ENCODE data around the gene SYCN.

SYCN gene

DNA sequence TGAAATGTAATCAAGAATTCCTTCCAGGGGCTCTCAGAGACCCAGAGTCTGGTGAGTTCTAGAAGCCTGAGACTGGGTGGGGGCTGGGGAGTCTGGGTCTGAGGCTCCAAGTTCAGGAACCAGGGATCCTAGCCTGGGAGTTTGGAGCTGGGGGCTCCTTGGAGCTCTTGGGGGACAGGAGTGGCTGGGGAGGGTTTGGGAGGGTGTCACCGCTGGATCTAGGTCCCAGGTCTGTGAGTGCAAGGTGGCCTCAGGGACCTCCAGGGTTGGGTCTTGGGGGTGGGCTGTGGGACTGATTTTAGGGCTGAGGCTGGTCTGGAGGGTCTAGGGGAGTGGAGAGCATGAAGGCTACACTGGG, 1.1 kb downstream of the SYCN start:
- H3K36me3 ChIP-seq: no peaks in the 10 kb centered on the region
- no peak for TF ChIP-seq Cebpa-rat (IDR thresholded peaks at IDR 0.05)
- no peaks in the 10 kb centered on the region for H3K9me3 ChIP-seq

DNA sequence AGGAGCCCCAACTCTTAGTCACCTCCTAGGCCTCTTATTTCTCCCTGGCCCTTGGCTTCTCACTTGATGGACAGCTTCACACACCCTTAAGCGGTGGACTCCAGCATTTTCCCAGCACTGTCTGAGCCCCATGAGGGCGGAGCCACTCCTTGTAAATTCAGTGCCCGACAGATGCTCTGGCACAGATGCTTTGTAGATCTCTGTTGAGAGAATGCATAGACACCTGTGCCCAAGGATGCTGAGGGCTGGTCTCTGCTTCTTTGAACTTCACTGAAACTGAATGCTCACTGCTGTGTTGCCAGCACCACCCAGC, 3.3 kb downstream of the SYCN start:
- peaks cover 13% of the 10 kb centered on the region for H3K4me1 ChIP-seq
- H3K9me3 ChIP-seq: no peaks in the 10 kb centered on the region
- H3K27me3 ChIP-seq: peaks cover 59% of the 10 kb centered on the region
- no peak overlapping the region for H3K4me2 ChIP-seq
- H4K20me1 ChIP-seq: no peaks in the 10 kb centered on the region; the same call in 1 of the 2 replicates
- H3K4me3 ChIP-seq: no peak overlapping the region
- TF ChIP-seq Cebpa-rat (IDR thresholded peaks at IDR 0.05): no peak
- no peak overlapping the region for H3K27ac ChIP-seq
- H3K36me3 ChIP-seq: no peaks in the 10 kb centered on the region
- no peak overlapping the region for H3K9ac ChIP-seq

More for the DNA sequence above, 1.1 kb downstream of the SYCN start:
- Histone ChIP-seq H3K4me2 (no peak overlapping the region), H3K9ac (no peak overlapping the region), H3K4me1 (no peaks in the 10 kb centered on the region), H3K27me3 (peaks cover 37% of the 10 kb centered on the region), H4K20me1 (no peaks in the 10 kb centered on the region; the same call in 1 of the 2 replicates), H3K4me3 (no peak overlapping the region), H3K27ac (no peak overlapping the region)

DNA sequence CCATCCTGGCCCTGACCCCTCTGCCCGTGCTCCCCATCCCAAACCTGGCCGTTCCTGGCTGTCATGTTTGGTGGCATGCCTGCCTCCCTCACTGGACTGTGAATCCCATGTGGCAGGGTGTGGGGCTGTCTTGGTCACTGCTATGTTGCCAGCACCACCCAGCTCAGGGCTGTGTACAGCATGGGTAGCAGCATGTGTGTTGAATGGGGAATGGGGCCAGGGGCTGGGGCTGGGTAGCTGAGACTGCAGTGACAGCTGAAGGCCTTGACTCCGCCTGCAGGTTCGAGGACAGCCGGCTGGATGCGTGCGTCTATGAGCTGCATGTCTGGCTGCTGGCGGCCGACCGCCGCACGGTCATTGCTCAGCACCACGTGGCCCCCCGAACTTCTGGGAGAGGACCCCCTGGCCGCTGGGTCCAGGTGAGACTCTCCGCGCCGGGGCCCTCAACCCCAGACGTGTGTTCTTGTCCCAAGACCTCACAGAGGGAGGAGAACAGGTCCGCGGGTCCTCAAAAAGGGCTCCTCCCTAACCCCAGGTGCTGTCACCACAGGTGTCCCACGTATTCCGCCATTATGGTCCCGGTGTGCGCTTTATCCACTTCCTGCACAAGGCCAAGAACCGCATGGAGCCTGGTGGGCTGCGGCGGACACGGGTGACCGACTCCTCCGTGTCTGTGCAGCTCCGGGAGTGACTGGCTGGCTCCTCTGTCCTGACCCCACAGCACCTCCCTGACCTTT, 3.8 kb downstream of the SYCN start:
- no peak overlapping the region for H3K4me2 ChIP-seq
- H3K4me3 ChIP-seq: no peak overlapping the region
- H3K9ac ChIP-seq: no peak overlapping the region
- H3K36me3 ChIP-seq: no peaks in the 10 kb centered on the region
- no peak overlapping the region for H3K27ac ChIP-seq
- H3K9me3 ChIP-seq: no peaks in the 10 kb centered on the region
- no peaks in the 10 kb centered on the region; the same call in 1 of the 2 replicates for H4K20me1 ChIP-seq
- H3K4me1 ChIP-seq: peaks cover 18% of the 10 kb centered on the region
- peaks cover 65% of the 10 kb centered on the region for H3K27me3 ChIP-seq
- TF ChIP-seq Cebpa-rat (IDR thresholded peaks at IDR 0.05): no peak

DNA sequence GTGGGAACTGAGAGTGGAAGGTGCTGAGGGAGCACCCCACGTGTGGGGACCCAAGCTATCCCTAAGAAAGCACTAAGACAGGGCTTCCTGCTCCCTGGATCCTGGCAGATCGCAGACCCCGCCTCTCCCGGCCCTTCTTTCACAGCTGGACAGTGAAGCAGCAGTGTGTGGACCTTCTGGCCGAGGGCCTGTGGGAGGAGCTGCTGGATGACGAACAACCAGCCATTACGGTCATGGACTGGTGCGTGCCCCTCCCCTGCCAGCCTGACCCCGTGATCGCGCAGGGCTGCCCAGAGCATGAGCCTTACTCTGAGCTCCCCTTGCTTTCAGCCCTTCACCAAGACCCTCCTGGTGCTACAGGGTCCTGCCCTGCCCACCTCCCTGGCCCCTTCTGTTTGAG, 5.0 kb downstream of the SYCN start:
- H3K4me3 ChIP-seq: no peak overlapping the region
- H3K27me3 ChIP-seq: peaks cover 60% of the 10 kb centered on the region

DNA sequence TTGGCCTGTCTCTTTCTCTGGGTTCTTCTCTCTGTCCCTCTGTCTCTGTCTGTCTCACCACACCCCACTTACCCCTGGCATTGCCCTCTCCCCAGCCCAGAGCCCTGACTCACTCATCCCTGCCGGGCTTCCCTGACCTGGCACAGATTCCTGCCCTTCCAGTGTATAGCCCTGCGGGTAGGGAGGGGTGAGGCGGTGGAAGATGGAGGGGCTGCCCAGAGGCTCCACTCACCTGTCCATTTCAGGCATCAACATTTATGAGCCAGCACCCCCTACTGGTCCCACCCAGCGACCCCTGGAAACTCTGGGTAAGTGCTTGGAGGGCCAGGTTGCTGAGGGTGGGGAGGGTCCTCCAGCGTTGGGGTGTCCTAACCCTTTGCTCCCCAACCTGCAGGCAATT, 6.3 kb downstream of the SYCN start:
- Histone ChIP-seq H3K9ac (no peak overlapping the region), H3K4me3 (no peak overlapping the region), H3K27me3 (peaks cover 48% of the 10 kb centered on the region), H3K27ac (no peak overlapping the region), H3K4me2 (no peak overlapping the region), H3K36me3 (no peaks in the 10 kb centered on the region), H3K4me1 (peaks cover 31% of the 10 kb centered on the region), H4K20me1 (no peaks in the 10 kb centered on the region; the same call in 1 of the 2 replicates), H3K9me3 (no peaks in the 10 kb centered on the region)
- no peak for TF ChIP-seq Cebpa-rat (IDR thresholded peaks at IDR 0.05)

More for the DNA sequence above, 5.0 kb downstream of the SYCN start:
- Histone ChIP-seq H3K4me2 (no peak overlapping the region), H3K36me3 (no peaks in the 10 kb centered on the region), H4K20me1 (no peaks in the 10 kb centered on the region; the same call in 1 of the 2 replicates), H3K27ac (no peak overlapping the region), H3K9me3 (no peaks in the 10 kb centered on the region), H3K4me1 (peaks cover 22% of the 10 kb centered on the region), H3K9ac (no peak overlapping the region)
- no peak for TF ChIP-seq Cebpa-rat (IDR thresholded peaks at IDR 0.05)

DNA sequence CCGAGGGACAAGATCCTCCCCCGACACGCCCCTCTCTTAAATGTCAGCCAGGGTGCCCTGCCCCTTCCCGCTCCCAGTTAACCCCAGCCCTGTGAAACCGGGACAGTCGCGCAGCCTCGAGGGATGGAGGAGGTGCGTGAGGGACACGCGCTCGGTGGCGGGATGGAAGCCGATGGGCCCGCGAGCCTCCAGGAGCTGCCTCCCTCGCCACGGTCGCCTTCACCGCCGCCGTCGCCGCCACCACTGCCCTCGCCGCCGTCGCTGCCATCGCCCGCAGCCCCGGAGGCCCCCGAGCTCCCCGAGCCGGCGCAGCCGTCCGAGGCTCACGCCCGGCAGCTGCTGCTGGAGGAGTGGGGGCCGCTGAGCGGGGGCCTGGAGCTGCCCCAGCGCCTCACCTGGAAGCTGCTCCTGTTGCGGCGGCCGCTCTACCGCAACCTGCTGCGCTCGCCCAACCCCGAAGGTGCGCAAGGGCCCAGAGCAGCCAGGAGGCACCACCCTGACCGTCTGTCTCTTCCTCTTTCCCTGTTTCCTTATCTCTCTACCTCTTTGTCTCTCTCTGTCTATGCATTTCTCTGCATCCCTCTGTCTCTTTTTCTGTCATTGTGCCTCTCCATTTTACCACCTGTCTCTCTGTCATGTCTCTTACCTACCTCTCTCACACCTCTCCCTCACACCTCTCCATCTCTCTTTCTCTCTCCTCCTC, 7.1 kb downstream of the SYCN start, which contains the start of gene NCCRP1:
NCCRP1 (plus strand) TSS at position 105 of the 703 bp plus-strand sequence; CDS start at position 124, 19 bp downstream.
- no peak within 1 kb of the TSS for H3K27ac ChIP-seq
- H4K20me1 ChIP-seq: no peaks in the 10 kb centered on the region; the same call in 1 of the 2 replicates
- H3K9me3 ChIP-seq: no peaks in the 10 kb centered on the region
- H3K9ac ChIP-seq: no peak within 1 kb of the TSS
- H3K27me3 ChIP-seq: peaks cover 44% of the 10 kb centered on the region
- peak within 1 kb of the TSS; percentile 55 for H3K4me3 ChIP-seq
- H3K36me3 ChIP-seq: no peaks in the 10 kb centered on the region
- no peak for TF ChIP-seq Cebpa-rat (IDR thresholded peaks at IDR 0.05)
- H3K4me1 ChIP-seq: peaks cover 33% of the 10 kb centered on the region
- peak within 1 kb of the TSS; percentile 73 for H3K4me2 ChIP-seq

DNA sequence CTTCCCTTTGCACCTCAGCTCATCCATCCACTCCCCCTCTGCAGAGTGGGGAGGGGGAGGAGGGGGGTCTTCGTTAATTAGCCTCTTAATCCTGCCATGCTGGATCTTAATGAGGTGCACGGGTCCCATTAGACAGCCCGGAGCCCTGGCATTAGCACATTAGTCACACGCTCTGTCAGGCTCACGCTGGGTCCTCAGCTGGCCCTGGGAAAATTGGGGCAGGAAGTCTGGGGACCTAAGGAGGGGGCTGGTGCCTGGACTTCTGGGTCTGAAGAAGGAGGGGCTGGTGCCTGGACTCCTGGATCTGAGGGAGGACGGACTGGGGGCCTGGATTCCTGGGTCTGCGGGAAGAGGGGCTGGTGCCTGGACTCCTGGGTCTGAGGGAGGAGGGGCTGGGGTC, 7.7 kb downstream of the SYCN start:
- H4K20me1 ChIP-seq: no peaks in the 10 kb centered on the region; the same call in 1 of the 2 replicates
- peaks cover 33% of the 10 kb centered on the region for H3K4me1 ChIP-seq
- H3K27ac ChIP-seq: no peak overlapping the region
- TF ChIP-seq Cebpa-rat (IDR thresholded peaks at IDR 0.05): no peak
- H3K9ac ChIP-seq: no peak overlapping the region
- H3K4me2 ChIP-seq: peak overlapping the region; percentile 73
- no peaks in the 10 kb centered on the region for H3K9me3 ChIP-seq
- no peaks in the 10 kb centered on the region for H3K36me3 ChIP-seq
- H3K4me3 ChIP-seq: no peak overlapping the region
- H3K27me3 ChIP-seq: peaks cover 44% of the 10 kb centered on the region

DNA sequence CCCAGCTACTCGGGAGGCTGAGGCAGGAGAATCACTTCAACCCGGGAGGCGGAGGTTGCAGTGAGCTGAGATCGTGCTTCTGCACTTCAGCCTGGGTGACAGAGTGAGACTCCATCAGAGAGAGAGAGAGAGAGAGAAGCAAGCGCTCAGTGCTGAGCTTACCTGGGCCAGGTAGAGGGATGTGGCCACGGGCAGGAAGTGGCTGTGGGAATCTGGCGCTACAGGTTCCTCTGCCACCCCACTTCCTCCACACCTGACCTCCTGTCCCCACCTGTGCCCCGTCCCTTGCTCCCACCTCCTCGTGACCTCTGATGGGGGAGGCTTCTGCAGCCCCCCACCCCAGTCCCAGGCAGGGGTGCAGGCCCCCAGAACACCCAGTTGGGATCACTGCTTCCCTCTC, 8.3 kb downstream of the SYCN start:
- no peak overlapping the region for H3K4me3 ChIP-seq
- no peaks in the 10 kb centered on the region for H3K9me3 ChIP-seq
- no peak overlapping the region for H3K27ac ChIP-seq
- no peaks in the 10 kb centered on the region; the same call in 1 of the 2 replicates for H4K20me1 ChIP-seq
- no peak overlapping the region for H3K9ac ChIP-seq
- H3K36me3 ChIP-seq: no peaks in the 10 kb centered on the region
- no peak for TF ChIP-seq Cebpa-rat (IDR thresholded peaks at IDR 0.05)
- H3K4me2 ChIP-seq: no peak overlapping the region
- H3K27me3 ChIP-seq: peaks cover 44% of the 10 kb centered on the region
- peaks cover 33% of the 10 kb centered on the region for H3K4me1 ChIP-seq

DNA sequence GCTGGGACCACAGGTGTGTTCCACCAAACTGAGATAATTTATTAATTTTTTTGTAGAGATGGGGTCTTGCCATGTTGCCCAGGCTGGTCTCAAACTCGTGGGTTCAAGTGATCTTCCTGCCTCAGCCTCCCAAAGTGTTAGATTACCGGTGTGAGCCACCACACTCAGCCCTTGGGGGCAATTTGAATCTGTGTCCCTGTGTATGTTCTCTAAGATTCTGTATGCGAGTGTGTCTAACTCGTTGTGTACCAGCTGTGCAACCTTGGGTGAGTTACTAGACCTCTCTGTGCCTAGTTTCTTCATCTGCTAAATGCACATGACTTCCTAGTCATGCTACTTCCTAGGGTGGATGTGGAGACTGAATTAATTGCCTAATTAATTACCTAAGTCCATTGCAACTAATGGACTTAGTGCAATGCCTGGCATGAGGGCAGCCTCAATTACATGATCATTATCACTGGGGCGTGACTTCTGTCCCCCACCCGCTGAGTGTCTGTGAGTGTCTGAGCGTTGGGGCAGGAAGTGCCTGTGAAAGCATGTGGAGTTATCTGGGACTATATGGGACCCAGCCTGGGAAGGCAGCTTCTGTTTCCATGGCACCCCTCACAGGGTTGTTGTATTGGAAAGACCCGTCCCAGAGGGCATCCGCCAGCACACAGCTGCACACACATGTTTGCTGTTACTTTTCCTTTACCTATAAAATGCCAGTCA, 9.1 kb downstream of the SYCN start:
- Histone ChIP-seq H3K4me2 (0 out of 2 replicates have a peak overlapping the region, but pooled peaks have one; percentile 6), H3K36me3 (no peaks in the 10 kb centered on the region), H3K4me1 (peaks cover 33% of the 10 kb centered on the region), H3K27me3 (peaks cover 44% of the 10 kb centered on the region), H3K9ac (no peak overlapping the region), H3K4me3 (no peak overlapping the region), H4K20me1 (no peaks in the 10 kb centered on the region; the same call in 1 of the 2 replicates), H3K27ac (no peak overlapping the region), H3K9me3 (no peaks in the 10 kb centered on the region)
- TF ChIP-seq Cebpa-rat (IDR thresholded peaks at IDR 0.05): no peak

Measured in BLaER1 (cell line).